B cell (primary cell): ENCODE measurements around the gene GTF2I. TPM values are rescaled to one million over a fixed set of nuclear protein-coding genes. Genes with fewer than 3 reads are reported as not detected.

Experiments
- ATAC-seq: fragments of 200-7000 bp; cut with Tn5 transposase; one replicate; pipeline ENCODE4 v1.10.0; 2021; ENCODE audit warnings: low read depth, mild to moderate bottlenecking, moderate number of reproducible peaks, moderate library complexity
- CTCF ChIA-PET: fragments of 350-600 bp; sonication (Branson Sonifier 250); formaldehyde crosslinking; loops from one replicate; lab custom pipeline; 2021; ENCODE audit warnings: antibody characterized with exemption, inconsistent platforms; lab: Charles Lee
- POLR2A ChIA-PET: fragments of 350-600 bp; sonication (Branson Sonifier 250); formaldehyde crosslinking; loops from one replicate; lab custom pipeline; 2021; ENCODE audit warnings: antibody characterized with exemption; lab: Charles Lee
- DNase-seq: peaks from one replicate; pipeline ENCODE4 v3.0.0; 2013
- H2AFZ ChIP-seq: 2 replicates; pipeline ENCODE4 v1.6.1; 2012; ENCODE audit warnings: mild to moderate bottlenecking, low read depth, low read length; ENCODE audit not compliant: insufficient read depth, poor library complexity, severe bottlenecking
- H3K27ac ChIP-seq, 2 donors: 1 replicate in 1 of 2; 2 replicates in 1 of 2; pipeline ENCODE4 v1.5.1; 2012 to 2013; ENCODE audit warnings: low read length in 2 of 2, mild to moderate bottlenecking in 2 of 2, moderate library complexity in 1 of 2
- H3K27me3 ChIP-seq, 4 experiments: fragments of 200-600 bp in 1 of 4; sonication (generic) in 1 of 4; replicated peaks in 1 of 4; 1 replicate in 2 of 4; 2 replicates in 2 of 4; pipeline versions ENCODE4 v1.6.1 to v1.7.0; 2013 to 2016; ENCODE audit warnings: low read length in 3 of 4, mild to moderate bottlenecking in 2 of 4, mixed read lengths in 1 of 4, moderate library complexity in 1 of 4; ENCODE audit not compliant: insufficient read depth in 4 of 4, control insufficient read depth in 3 of 4; ENCODE audit errors: control extremely low read depth in 1 of 4
- H3K36me3 ChIP-seq, 2 experiments: replicated peaks in 1 of 2; 1 replicate in 1 of 2; 2 replicates in 1 of 2; pipeline versions ENCODE4 v1.6.1 to v1.7.1; 2013; ENCODE audit warnings: low read length in 1 of 2; ENCODE audit not compliant: insufficient read depth in 2 of 2, control insufficient read depth in 1 of 2; ENCODE audit errors: control extremely low read depth in 1 of 2, extremely low read depth in 1 of 2
- H3K4me1 ChIP-seq, 2 donors: fragments of 200-600 bp in 1 of 2; sonication (generic) in 1 of 2; 1 replicate in 1 of 2; 2 replicates in 1 of 2; pipeline versions ENCODE4 v1.5.1 to v1.6.1; 2013 to 2017; ENCODE audit warnings: low read length in 2 of 2; ENCODE audit not compliant: control insufficient read depth in 2 of 2, insufficient read depth in 2 of 2
- H3K4me2 ChIP-seq: replicated peaks from 2 replicates; pipeline ENCODE3; 2012; ENCODE audit warnings: mild to moderate bottlenecking, low read depth, low read length; ENCODE audit not compliant: poor library complexity, severe bottlenecking
- H3K4me3 ChIP-seq, 5 experiments: fragments of 200-600 bp in 1 of 5; sonication (generic) in 1 of 5; 1 replicate in 3 of 5; 2 replicates in 2 of 5; pipeline versions ENCODE4 v1.5.1 to v1.7.0; 2011 to 2016; ENCODE audit warnings: low read length in 4 of 5, mild to moderate bottlenecking in 4 of 5, low read depth in 2 of 5, control low read depth in 1 of 5, moderate library complexity in 1 of 5; ENCODE audit not compliant: insufficient read depth in 1 of 5; ENCODE audit errors: control extremely low read depth in 1 of 5, extremely low read depth in 1 of 5
- H3K79me2 ChIP-seq: fragments of 200-600 bp; sonication (generic); one replicate; pipeline ENCODE4 v1.6.0; 2016; ENCODE audit warnings: low read length; ENCODE audit not compliant: control insufficient read depth, insufficient read depth
- H3K9ac ChIP-seq: fragments of 200-600 bp; sonication (generic); 2 replicates; pipeline ENCODE4 v1.6.1; 2017; ENCODE audit warnings: mild to moderate bottlenecking, low read length, moderate library complexity
- H3K9me3 ChIP-seq, 3 donors: one replicate each; pipeline versions ENCODE4 v1.6.1 to v1.7.1; 2013; ENCODE audit warnings: low read length in 2 of 3; ENCODE audit not compliant: control insufficient read depth in 2 of 3, insufficient read depth in 1 of 3; ENCODE audit errors: control extremely low read depth in 1 of 3
- H4K20me1 ChIP-seq: 2 replicates; pipeline ENCODE4 v1.6.0; 2012; ENCODE audit warnings: mild to moderate bottlenecking, low read length; ENCODE audit not compliant: insufficient read depth, control insufficient read depth, poor library complexity, severe bottlenecking
- H3K27ac Mint-ChIP-seq: one replicate; pipeline ENCODE4 v1.8.0; 2021; ENCODE audit warnings: mixed read lengths
- H3K27me3 Mint-ChIP-seq: one replicate; pipeline ENCODE4 v1.8.0; 2021; ENCODE audit warnings: mixed read lengths
- H3K4me1 Mint-ChIP-seq: one replicate; pipeline ENCODE4 v1.8.0; 2021; ENCODE audit warnings: mixed read lengths
- H3K4me3 Mint-ChIP-seq: one replicate; pipeline ENCODE4 v1.8.0; 2021; ENCODE audit warnings: mixed read lengths
- H3K9me3 Mint-ChIP-seq: one replicate; pipeline ENCODE4 v1.8.0; 2022; ENCODE audit warnings: mixed read lengths; ENCODE audit not compliant: insufficient read depth
- EZH2 ChIP-seq: IDR thresholded peaks from 2 replicates; pipeline ENCODE4 v1.6.1; 2012; ENCODE audit warnings: borderline replicate concordance, low read depth, mild to moderate bottlenecking, moderate library complexity, low read length; ENCODE audit not compliant: insufficient read depth, poor library complexity, severe bottlenecking
- WGBS: methylation state at CpG from one replicate; pipeline ENCODE4 v1.1.5; 2013; ENCODE audit warnings: missing lambda C conversion rate; ENCODE audit not compliant: insufficient coverage; 5-methylcytosine and 5-hydroxymethylcytosine counted together
- intact Hi-C: fragments of 100-400 bp; cut with micrococcal nuclease; formaldehyde crosslinking; loops from one replicate; pipeline ENCODE4 v1.10.0; 2022
- polyA plus RNA-seq: library from polyadenylated mRNA; depleted of rRNA; stranded (reverse); fragments of >200 nt; gene quantifications from 2 replicates; pipeline ENCODE4 v1.2.3, GENCODE V29; 2012
- total RNA-seq, 2 donors: library from RNA; stranded (reverse); fragments of 120-200 nt in 1 of 2; gene quantifications; 1 replicate in 1 of 2; 2 replicates in 1 of 2; pipeline versions ENCODE4 v1.2.3 to v1.2.4, GENCODE V29; 2013 to 2022
- TF ChIP-seq, protein P1 (sequence below): fragments of 200-600 bp; IDR thresholded peaks from one replicate; pipeline ENCODE4 v1.8.0; 2022; ENCODE audit warnings: antibody characterized with exemption, mild to moderate bottlenecking

Gene GTF2I
- total and polyA plus RNA-seq, 2 donors (not counting 1 experiment from before 2014, with no cell fraction given) = 140 to 271 TPM

GRCh38 chr7:74654811-74655210, 2.7 kb upstream of the GTF2I start:
- no peak overlapping the region for H3K27ac Mint-ChIP-seq
- no peaks in the 10 kb centered on the region for H3K9me3 Mint-ChIP-seq
- intact Hi-C loops = no loop called here

GRCh38 chr7:74655324-74655723, 2.2 kb upstream of the GTF2I start:
- TF ChIP-seq, protein P1, sequence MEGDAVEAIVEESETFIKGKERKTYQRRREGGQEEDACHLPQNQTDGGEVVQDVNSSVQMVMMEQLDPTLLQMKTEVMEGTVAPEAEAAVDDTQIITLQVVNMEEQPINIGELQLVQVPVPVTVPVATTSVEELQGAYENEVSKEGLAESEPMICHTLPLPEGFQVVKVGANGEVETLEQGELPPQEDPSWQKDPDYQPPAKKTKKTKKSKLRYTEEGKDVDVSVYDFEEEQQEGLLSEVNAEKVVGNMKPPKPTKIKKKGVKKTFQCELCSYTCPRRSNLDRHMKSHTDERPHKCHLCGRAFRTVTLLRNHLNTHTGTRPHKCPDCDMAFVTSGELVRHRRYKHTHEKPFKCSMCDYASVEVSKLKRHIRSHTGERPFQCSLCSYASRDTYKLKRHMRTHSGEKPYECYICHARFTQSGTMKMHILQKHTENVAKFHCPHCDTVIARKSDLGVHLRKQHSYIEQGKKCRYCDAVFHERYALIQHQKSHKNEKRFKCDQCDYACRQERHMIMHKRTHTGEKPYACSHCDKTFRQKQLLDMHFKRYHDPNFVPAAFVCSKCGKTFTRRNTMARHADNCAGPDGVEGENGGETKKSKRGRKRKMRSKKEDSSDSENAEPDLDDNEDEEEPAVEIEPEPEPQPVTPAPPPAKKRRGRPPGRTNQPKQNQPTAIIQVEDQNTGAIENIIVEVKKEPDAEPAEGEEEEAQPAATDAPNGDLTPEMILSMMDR = no peak
- TF ChIP-seq EZH2 = no peak
- no peaks in the 10 kb centered on the region for H3K36me3 ChIP-seq
- Mint-ChIP-seq H3K9me3 (no peaks in the 10 kb centered on the region), H3K27me3 (no peaks in the 10 kb centered on the region), H3K4me1 (peaks cover 39% of the 10 kb centered on the region), H3K27ac (peak overlapping the region; percentile 57), H3K4me3 (peak overlapping the region; percentile 93)
- H3K9ac ChIP-seq = peak overlapping the region; percentile 62
- peak overlapping the region; percentile 88 for H3K4me2 ChIP-seq
- DNase-seq = no peak
- no peak overlapping the region for H3K27ac ChIP-seq
- no peaks in the 10 kb centered on the region for H3K27me3 ChIP-seq
- H3K9me3 ChIP-seq = no peaks in the 10 kb centered on the region
- peaks cover 39% of the 10 kb centered on the region for H3K79me2 ChIP-seq
- H2AFZ ChIP-seq = peak overlapping the region; percentile 59
- H3K4me3 ChIP-seq = peak overlapping the region in 2 of 5 experiments; percentile 66 to 71
- ChIA-PET POLR2A (interaction anchor here (0.6 kb wide), 1 partner anchor 13 kb away, joined by 4 read pairs; no protein-coding TSS in a partner anchor), CTCF (interaction anchor here (1.4 kb wide), 1 partner anchor 18 kb away, joined by 5 read pairs; no protein-coding TSS in a partner anchor)
- peaks cover 14% of the 10 kb centered on the region for H4K20me1 ChIP-seq
- peaks cover 33 to 40% of the 10 kb centered on the region in 2 donors for H3K4me1 ChIP-seq
- WGBS = 86% methylated on average over 6 of the region's 8 CpGs
- intact Hi-C loops = no loop called here
- no peak for ATAC-seq

More at GRCh38 chr7:74654811-74655210, 2.7 kb upstream of the GTF2I start:
- peaks cover 29 to 35% of the 10 kb centered on the region in 2 donors for H3K4me1 ChIP-seq
- H3K27me3 Mint-ChIP-seq = no peaks in the 10 kb centered on the region
- 100% methylated on average over 4 of the region's 5 CpGs for WGBS
- no peaks in the 10 kb centered on the region for H3K9me3 ChIP-seq
- TF ChIP-seq, protein P1 = no peak
- no peak for TF ChIP-seq EZH2
- H3K4me2 ChIP-seq = no peak overlapping the region
- DNase-seq (no peak), ATAC-seq (no peak)
- POLR2A ChIA-PET = no interaction called here
- no peaks in the 10 kb centered on the region for H3K27me3 ChIP-seq
- peaks cover 39% of the 10 kb centered on the region for H3K4me1 Mint-ChIP-seq
- H3K4me3 Mint-ChIP-seq = peak overlapping the region; percentile 93
- no peaks in the 10 kb centered on the region for H3K36me3 ChIP-seq
- H3K9ac ChIP-seq = no peak overlapping the region
- CTCF ChIA-PET = interaction anchor here (1.1 to 1.4 kb wide), 2 partner anchors 18 to 204 kb away, joined by 4 to 5 read pairs; no protein-coding TSS in a partner anchor
- H3K79me2 ChIP-seq = peaks cover 34% of the 10 kb centered on the region
- no peak overlapping the region for H3K4me3 ChIP-seq
- peaks cover 9% of the 10 kb centered on the region for H4K20me1 ChIP-seq
- H2AFZ ChIP-seq = no peak overlapping the region
- H3K27ac ChIP-seq = no peak overlapping the region
